ENCODE results near the gene FGF12. TPM values are rescaled to one million over a fixed set of nuclear protein-coding genes. Genes with fewer than 3 reads are reported as not detected.

FGF12 gene
- total RNA-seq, 1 experiment from 2014 or later, result 0.69 TPM

DNA sequence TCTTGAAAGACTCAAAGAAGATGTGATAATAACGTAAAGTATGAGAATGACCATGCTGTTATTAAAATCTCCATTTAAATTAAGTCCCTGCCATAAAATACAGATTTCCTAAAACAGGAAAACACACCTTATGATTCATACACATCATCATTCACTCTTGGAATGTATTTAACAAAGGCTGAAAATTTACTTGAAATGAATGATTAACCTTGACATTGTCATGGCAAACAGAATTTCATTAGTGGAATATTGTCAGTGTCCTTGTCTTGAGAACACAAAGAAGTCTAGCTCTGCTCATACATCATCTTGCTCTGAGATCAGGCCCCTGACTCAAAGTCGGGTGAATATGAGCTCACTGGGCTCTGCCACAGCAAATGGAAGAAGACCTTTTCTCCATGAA, 313.9 kb downstream of the FGF12 start:
- DNase-seq (ENCODE audit: low read depth), result no peak

DNA sequence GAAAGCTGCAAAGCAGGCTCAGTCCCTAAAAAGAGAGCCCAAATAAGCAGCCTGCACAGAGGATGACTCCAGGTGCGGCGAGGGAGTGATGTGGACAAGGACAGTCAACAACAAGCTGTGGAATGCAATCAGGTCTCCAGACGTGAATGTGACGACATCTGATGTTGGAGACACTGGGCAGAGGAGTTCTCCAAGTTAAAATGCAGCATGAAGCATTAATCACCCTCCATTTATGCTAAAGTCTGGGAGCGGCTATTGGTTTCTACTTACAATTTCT, 316.7 kb downstream of the FGF12 start:
- no peak for DNase-seq (ENCODE audit: low read depth)

DNA sequence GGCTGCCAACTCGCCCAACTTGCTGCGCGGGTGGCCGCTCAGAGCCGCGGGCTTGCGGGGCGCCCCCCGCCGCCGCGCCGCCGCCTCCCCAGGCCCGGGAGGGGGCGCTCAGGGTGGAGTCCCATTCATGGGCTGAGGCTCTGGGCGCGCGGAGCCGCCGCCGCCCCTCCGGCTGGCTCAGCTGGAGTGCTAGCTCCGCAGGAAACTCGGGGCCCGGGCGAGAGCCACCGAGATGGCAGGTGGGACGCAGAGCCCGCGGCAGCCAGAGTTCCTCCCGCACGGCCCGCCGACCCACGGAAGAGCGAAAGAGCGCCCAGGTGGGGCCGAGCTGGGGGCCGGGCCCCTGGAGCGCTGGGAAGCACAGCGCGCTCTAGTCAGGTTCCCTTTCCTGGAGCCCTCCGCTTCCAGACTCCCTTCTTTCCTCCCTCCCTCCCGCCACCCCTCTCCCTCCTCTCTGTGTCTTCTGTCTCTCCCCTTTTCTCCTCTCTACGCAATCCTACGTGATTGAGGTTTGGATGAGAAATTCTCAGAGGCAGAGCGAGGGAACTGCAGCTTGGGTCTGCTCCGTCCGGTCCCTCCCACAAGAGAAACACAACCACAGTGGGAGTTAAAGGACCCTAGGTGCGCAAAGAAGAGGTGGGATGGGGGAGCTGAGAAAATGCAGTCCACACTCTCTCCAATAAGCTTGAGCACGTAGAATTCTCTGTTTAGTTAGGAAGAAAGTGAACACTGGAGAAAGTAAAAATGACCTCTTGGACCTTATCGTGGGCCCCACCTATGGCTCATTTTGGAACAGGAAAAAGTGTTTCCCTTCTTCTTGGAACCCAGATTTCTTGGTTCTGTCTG, 317.3 kb downstream of the FGF12 start:
- DNase-seq (ENCODE audit: low read depth), result peak; percentile 48

DNA sequence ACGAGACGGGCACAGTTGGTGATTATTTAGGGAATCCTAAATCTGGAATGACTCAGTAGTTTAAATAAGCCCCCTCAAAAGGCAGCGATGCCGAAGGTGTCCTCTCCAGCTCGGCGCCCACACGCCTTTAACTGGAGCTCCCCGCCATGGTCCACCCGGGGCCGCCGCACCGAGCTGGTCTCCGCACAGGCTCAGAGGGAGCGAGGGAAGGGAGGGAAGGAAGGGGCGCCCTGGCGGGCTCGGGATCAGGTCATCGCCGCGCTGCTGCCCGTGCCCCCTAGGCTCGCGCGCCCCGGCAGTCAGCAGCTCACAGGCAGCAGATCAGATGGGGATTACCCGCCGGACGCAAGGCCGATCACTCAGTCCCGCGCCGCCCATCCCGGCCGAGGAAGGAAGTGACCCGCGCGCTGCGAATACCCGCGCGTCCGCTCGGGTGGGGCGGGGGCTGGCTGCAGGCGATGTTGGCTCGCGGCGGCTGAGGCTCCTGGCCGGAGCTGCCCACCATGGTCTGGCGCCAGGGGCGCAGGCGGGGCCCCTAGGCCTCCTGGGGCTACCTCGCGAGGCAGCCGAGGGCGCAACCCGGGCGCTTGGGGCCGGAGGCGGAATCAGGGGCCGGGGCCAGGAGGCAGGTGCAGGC, 318.0 kb downstream of the FGF12 start:
- peak; percentile 77 for DNase-seq (ENCODE audit: low read depth)

DNA sequence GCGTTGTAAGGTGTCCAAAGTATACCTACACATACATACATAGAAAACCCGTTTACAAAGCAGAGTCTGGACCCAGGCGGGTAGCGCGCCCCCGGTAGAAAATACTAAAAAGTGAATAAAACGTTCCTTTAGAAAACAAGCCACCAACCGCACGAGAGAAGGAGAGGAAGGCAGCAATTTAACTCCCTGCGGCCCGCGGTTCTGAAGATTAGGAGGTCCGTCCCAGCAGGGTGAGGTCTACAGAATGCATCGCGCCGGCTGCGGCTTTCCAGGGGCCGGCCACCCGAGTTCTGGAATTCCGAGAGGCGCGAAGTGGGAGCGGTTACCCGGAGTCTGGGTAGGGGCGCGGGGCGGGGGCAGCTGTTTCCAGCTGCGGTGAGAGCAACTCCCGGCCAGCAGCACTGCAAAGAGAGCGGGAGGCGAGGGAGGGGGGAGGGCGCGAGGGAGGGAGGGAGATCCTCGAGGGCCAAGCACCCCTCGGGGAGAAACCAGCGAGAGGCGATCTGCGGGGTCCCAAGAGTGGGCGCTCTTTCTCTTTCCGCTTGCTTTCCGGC, 318.6 kb downstream of the FGF12 start:
- peak; percentile 55 for DNase-seq (ENCODE audit: low read depth)

DNA sequence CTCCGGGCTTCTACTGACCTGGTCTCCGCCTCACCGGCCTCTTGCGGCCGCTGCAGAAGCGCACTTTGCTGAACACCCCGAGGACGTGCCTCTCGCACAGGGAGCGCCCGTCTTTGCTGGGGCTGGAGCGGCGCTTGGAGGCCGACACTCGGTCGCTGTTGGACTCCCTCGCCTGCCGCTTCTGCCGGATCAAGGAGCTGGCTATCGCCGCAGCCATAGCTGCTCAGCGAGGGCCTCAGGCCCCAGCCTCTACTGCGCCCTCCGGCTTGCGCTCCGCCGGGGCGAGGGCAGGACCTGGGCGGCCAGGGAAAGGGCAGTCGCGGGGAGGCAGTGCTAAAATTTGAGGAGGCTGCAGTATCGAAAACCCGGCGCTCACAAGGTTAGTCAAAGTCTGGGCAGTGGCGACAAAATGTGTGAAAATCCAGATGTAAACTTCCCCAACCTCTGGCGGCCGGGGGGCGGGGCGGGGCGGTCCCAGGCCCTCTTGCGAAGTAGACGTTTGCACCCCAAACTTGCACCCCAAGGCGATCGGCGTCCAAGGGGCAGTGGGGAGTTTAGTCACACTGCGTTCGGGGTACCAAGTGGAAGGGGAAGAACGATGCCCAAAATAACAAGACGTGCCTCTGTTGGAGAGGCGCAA, 319.2 kb downstream of the FGF12 start:
- peak; percentile 50 for DNase-seq (ENCODE audit: low read depth)

DNA sequence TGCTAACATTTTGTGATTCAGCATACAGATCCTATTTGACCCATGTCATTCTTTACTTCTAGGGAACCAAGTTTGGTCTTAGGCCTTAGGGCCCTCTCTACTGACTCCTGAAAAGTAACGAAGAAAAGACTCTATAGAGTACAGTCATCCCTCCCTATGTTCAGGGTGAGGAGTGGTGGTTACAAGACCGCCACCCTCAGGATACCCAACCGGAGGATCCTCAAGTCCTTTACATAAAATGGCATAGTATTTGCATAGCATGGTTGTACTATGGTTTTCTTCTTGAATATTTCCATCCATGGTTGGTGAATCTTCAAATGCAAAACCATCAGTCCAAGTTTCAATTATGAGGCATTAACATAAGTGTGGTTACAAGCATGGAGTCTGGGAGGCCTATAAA, 327.6 kb downstream of the FGF12 start:
- DNase-seq (ENCODE audit: low read depth), result no peak

DNA sequence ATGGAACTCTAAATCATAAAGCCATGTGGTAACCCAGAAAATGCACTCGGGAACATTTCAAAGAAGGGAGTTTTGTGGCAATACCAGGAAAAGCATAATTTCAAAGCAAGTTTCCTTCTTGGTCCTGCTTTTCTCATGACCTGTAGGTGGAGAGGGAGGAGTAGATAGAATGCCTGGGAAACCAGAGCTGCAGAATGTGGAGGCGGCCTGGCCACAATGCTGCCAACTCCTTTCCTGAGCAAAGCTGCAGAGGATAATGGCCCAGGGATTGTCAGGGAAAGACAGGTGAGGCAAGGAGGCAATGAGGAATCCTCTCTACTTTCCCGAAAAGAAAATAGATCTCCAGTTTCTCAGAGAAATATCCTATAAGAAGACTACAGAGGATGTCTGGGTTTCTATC, 330.3 kb downstream of the FGF12 start:
- no peak for DNase-seq (ENCODE audit: low read depth)

DNA sequence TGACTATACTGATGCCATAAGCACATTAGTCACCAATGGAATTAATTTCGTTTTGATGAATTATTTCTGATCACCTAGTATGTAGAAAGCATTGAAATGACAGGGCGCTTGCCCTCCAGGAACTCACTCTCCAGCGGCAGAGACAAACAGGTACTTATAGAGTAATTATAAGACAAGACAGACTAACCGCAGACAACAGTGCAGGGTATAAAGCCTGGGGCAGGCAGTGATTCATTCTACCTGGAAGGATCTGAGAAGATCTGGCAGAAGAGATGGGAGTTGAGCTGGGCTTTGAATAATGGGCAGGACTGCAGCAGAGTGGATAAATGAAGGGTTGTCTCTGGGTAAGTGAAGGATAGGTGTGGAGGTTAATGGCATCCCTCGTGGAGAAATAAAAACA, 331.8 kb downstream of the FGF12 start:
- no peak for DNase-seq (ENCODE audit: low read depth)

DNA sequence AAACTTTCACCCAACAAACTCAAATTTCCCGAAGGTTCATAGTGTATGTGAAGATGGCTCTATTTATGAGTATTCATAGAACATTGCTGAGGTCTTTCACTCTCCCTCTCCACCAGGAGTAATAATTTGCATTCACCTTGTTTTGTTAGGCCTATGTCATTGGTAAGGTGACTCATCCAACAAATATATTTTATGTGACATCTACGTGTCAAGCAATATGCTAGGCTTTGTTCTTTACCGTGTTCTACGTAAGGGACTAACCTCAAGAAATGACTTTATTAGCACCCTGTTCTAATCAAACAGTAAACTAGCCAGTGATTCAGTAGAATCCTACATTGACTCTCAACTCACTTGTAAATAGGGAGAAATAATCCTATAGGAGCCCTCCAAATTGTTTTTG, 334.4 kb downstream of the FGF12 start:
- no peak for DNase-seq (ENCODE audit: low read depth)

DNA sequence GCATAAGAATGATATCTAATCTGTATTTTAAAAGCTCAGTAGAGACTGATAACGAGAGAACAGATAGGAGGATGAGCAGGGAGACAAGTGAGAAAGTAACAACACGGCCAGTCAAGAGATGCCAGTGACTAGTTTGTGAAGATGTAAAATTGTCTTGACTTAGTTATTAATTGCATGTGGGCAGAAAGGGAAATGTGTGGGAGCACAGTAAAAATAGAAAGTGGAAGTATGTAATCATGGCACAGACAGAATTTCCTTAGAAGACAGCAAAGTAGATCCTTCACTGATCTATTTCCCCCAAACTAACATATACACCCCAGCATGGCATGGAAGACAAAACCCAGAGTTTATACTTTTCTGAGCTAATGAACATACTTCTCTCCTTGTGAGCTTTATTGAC, 344.5 kb downstream of the FGF12 start:
- DNase-seq (ENCODE audit: low read depth), result no peak

DNA sequence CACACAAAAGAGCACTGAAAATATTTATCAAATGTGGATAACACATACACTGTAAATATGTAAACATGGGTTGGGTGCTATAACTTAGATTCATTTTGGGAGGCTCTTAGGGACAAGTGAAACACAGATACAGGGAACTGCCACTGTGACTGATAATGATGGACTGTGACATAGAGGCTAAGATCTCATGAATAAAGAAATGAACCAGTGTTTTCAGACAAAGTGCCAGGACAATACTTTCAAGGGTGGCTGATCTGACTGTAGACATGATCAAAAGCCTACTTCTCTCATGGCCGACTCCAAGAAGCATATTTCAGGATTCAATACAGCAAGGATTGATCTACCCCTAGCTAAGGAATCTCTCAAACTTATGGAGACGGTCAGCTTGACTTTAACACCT, 353.8 kb downstream of the FGF12 start:
- DNase-seq (ENCODE audit: low read depth), result no peak

DNA sequence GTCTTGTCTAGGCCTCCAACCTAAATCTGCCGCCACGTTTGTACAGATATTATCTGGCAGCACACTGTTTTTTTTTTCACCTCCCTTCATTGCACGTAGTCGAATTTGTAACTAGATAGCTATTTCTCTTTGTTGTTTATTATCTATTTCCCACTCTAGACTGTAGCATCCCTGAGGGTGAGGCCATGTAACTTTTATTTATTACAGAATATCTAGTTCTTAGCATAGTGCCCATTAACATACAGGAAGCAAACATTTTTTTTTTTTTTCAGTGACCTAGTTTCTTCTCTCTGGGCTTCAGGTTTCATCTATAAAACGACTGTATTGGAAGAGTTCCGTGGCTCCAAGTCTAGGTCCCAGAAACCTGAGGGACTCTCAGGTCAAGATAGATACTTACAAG, 354.3 kb downstream of the FGF12 start:
- DNase-seq (ENCODE audit: low read depth), result no peak

DNA sequence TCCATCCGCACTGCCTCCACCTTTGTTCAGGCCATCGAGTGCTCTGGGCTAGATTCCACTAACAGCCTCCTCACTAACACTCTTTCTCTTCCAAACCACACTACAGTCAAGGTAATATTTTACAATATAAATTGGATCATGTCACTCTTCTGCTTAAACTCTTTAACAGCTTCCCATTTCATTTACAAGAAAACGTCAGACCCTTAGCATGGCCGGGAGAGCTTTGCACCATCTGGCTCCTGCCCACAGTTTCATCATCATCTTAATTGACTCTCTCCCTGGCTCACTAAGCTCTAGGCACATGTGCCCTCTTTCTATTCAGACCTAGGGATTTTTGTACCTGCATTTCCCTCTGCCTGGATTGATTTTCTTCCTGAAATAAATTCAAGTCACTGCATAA, 354.7 kb downstream of the FGF12 start:
- DNase-seq (ENCODE audit: low read depth), result peak; percentile 12

DNA sequence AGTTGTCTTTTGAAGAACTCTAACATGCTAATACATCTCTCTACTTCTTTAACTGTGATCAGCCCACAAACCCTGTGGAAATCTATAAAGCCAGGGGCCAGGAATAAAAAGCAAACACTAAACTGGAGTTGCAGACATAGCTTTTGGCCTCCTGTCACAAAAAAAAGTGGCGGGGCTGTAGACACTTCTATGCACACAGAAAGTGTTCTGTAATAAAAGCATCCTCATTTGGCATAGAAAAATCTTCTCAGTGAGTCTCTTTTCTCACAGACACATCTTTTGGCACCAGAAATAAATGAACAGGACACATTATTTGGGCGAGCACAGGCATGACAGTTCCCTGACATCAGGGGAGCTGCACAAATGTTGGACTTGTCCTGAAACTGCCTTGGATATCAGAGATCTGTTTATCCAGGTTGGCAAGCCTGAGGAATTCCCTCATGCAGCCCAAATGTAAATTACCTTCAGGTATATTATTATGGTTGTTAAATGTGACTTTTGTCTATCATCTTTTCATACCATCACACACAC, 355.4 kb downstream of the FGF12 start:
- DNase-seq (ENCODE audit: low read depth), result no peak

DNA sequence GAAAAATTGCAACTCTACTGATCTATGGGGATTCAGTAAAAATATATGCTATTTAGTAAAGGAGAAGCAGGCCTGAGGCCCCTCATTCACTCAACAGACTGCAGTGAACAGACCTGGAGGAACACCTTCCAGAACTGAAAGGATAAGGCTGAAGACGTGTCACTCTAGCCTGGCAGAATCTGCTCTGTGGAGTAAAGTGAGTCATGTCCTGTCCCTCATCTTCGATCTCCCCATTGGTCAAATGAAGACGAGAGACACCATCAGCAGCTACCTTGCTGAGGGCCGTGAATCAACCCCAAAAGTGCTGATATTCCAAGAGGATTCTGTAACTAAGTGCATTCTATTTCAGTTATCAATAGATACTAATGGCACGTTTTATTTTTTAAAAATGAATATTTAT, 359.7 kb downstream of the FGF12 start:
- peak; percentile 7 for DNase-seq (ENCODE audit: low read depth)

DNA sequence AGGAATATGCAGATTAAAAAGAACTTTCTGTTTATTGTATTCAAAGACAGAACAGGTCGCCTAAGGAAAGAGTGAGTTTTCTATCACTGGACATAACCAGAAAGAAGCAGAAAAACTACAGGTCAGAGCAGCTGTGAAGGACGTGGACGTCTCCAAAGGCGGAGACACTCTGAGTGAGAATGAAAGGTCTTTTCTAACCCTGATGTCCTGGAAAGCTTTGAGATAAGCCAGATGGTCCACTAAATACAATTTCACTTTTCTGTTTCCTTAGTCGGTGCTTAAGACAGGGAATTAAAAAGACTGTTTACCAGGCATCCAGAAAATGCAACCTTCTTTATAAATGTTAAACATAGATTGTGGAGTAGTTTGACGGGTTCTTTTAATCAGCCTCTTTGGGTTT, 360.4 kb downstream of the FGF12 start:
- no peak for DNase-seq (ENCODE audit: low read depth)

DNA sequence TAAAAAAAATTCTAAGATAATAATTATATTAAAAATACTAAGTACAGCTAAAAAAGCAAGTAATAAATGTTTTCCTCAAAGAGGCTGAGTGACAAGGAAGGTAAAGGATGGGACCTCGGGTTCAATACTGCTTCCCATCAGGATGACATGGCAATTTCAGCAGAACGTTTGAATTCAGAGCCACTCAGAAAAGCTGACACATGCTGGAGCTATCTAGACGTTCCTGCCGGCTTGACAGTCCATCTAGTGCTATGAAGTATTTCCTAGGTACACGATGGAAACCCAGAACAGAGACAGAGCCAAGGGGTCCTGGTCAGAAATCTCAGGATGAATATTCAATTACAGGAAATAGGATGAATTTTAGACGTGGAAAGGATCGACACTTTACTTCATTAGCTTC, 361.8 kb downstream of the FGF12 start:
- no peak for DNase-seq (ENCODE audit: low read depth)

DNA sequence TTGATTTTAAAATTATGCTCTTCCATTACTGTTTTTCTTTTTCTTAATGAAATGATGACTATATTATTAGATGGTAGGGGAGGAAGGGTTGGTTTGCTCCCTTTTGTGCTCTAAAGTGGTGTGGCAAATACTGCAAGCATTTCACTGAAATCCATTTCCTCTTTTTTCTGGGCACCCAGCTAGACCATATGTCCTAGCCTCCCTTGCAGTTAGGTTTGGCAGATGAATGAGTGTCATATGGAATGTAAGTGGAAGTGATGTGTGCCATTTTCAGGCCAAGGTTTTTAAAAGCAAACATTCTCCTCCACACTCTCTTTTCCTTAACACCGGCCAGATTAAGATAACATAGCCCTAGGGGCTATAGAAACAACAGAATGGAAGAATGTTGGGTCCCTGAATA, 363.0 kb downstream of the FGF12 start:
- no peak for DNase-seq (ENCODE audit: low read depth)

DNA sequence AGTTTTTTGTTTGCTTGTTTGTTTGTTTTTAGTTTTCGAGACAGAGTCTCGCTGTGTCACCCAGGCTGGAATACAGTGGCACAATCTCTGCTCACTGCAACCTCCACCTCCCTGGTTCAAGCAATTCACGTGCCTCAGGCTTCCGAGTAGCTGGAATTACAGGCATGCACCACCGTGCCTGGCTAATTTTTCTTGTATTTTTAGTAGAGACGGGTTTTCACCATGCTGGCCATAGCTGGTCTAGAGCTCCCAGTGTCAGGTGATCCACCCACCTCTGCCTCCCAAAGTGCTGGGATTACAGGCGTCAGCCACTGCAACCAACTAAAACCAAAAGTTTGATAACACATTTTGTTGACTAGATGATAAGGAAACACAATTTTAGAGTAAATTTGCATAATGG, 372.7 kb downstream of the FGF12 start:
- DNase-seq (ENCODE audit: low read depth), result no peak

DNA sequence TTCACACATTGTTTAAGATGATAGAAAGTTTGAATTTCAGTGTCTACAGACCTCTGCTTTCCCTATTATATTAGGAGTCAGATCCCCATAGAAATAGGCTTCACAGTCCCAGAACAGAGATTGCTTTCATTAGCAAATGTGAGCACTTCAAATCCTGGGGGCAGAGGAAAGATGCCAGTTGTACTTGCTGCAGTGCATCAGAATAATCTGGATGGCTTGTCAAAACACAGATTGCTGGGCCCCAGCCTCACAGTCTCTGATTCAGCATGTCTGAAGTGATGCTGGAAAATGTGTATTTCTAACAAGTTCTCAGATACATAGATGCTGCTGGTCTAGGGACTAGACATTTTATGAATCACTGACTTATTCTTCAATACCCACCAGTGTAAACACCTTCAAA, 375.2 kb downstream of the FGF12 start:
- no peak for DNase-seq (ENCODE audit: low read depth)

DNA sequence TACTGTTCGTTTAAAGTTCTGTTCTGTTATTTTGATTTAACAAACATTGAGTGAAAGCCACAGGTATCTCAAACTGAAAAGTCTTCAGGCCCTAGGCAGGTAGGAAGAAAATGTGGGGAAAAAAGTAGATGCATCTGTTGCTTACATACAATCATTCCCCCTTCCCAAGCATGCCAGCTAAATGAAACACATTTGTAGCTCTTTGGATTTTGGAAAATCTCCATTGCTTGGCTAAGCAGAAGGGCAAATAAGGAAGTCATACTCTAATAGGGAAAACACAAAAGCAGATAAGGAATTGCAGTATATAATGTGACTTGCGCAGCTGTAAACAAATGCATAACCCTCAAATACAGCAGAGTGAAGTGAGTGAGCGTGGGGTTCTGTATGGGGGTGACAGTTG, 375.9 kb downstream of the FGF12 start:
- no peak for DNase-seq (ENCODE audit: low read depth)

DNA sequence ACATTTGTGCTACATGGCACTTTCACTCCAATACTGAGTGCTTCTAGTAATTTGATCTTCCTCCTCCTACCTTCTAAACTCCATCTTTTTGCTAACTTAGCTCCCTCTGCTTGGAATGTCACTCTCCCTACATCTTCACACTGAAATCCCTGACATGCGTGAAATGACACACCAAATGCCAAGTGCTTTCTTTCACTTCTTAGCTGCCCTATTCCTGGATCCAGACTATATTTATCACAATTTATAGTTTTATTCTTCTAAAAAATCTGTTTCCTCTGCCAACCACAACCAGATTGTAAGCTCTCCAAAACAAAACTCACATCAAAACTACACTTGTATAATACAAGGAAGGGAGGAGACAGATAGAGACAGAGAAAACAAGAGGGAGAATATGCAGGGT, 387.3 kb downstream of the FGF12 start:
- DNase-seq (ENCODE audit: low read depth), result no peak
